HG03280 (cell line): ENCODE data around the gene STAG2.
"Not testable (repeated sequence)": the region's sequence is repeated elsewhere in the genome, so short reads cannot be mapped to it uniquely, and the experiment has no call there.

Source experiments
- ATAC-seq: cut with Tn5 transposase; IDR thresholded peaks from one replicate; pipeline ENCODE4 v1.9.1; 2021; ENCODE audit warnings: mild to moderate bottlenecking, moderate library complexity; ENCODE audit not compliant: unreplicated experiment

STAG2 gene

GRCh38 chrX:124030520-124030919 lies 69.0 kb downstream of the STAG2 start:
- peak; percentile 88 for ATAC-seq

DNA sequence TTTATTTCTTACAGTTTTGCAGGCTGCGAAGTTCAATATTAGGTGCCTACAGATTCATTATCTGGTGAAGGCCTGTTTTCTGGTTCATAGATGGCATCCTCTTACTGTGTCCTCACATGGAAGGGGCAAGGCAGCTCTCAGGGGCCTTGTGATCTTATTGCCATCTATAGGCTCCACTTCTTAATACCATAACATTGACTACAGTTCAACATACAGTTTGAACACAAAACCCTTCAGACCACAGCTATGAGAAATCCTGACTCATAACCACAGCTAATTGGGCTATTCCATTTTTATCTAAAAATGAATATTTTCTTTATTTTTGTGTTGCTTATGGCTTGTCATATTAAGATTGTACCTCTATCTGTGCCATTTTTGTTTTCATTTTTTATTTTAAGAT lies 72.3 kb downstream of the STAG2 start:
- ATAC-seq = no peak

DNA sequence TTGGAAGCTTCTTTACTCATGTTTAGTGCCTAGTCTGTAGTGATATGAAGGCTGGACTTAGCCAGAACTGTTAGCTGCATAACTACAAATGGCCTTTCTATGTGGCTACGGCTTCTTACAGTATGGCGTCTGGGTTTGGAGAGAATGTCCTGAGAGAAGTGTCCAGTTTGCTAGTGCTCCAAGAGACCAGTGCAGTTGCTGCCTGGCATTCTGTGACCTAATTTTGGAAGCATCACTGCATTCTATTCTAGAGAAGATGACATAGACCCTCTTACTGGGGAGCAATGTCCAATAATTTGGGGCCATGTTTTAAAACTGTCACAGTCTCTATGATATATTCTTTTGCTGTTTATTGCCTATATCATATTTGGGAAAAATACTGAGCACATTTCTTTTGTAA lies 74.2 kb downstream of the STAG2 start:
- ATAC-seq = no peak

DNA sequence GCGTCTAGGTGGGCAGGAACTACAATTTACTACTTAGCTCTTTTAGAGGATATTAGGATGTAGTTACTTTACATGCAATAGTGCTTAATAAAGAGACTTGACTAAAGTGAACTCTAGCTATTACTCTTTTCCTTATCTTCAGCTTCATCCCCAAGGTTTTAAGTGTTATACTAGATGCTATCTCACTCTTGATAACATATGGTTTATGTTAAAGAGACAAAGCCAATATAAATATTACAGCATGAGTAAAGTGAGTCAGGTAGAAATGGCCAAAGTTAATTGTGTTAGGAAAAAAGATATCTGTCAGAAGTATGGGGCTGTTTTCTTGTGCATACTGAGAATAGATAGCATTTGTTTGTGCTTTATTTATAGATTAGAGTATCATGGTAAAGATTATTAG lies 80.5 kb downstream of the STAG2 start:
- ATAC-seq = no peak

- no peak for ATAC-seq
Measured at GRCh38 chrX:124045109-124045508, 83.6 kb downstream of the STAG2 start.

DNA sequence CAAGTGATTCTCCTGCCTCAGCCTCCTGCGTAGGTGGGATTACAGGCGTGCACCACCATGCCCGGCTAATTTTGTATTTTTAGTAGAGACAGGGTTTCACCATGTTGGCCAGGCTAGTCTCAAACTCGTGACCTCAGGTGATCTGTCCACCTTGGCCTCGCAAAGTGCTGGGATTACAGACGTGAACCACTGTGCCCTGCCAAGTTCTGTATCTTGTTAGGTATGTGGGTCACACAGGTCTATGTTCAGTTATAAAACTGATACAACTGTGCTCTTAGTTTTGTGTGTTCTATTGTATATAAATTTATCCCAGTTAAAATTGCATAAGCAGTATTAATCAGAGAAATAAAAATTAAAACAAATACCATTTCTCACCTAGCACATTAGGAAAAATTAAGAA lies 122.9 kb downstream of the STAG2 start:
- ATAC-seq = not testable (repeated sequence)

- ATAC-seq = no peak
Measured at GRCh38 chrX:124085063-124085462, 123.6 kb downstream of the STAG2 start.

DNA sequence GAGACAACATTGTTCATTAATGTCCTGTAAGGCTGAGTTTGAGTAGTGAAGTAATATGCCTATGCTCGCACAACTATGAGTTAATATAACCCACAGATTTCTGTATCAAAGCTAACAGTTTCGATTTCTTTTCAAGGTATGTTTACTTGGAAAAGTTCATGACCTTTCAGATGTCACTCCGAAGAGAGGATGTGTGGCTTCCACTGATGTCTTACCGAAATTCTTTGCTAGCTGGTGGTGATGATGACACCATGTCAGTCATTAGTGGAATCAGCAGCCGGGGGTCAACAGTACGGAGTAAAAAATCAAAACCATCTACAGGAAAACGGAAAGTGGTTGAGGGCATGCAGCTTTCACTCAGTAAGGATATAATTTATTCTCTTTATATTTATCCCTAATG lies 124.9 kb downstream of the STAG2 start:
- ATAC-seq = no peak

- no peak for ATAC-seq
Measured at GRCh38 chrX:124087000-124087746, 125.7 kb downstream of the STAG2 start.

- no peak for ATAC-seq
Measured at GRCh38 chrX:124093222-124093621, 131.7 kb downstream of the STAG2 start.

DNA sequence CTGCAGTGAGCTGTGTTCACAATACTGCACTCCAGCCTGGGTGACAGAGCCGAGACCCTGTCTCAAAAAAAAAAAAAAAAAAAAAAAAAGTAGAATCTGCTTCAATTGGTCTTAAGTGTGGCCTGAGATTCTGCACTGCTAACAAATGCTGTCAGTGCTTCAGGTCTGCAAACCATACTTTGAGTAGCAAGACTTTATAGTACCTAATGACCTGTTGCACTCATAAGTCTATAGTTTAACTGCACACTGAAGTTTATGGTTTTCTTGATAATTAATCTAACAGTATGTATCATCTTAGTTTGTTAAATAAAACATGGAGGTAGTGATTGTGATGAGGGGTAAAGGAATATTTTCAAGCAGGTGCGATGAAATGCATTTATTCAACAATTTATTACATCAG lies 135.6 kb downstream of the STAG2 start:
- no peak for ATAC-seq

- no peak for ATAC-seq
Measured at GRCh38 chrX:124098089-124098488, 136.6 kb downstream of the STAG2 start.

DNA sequence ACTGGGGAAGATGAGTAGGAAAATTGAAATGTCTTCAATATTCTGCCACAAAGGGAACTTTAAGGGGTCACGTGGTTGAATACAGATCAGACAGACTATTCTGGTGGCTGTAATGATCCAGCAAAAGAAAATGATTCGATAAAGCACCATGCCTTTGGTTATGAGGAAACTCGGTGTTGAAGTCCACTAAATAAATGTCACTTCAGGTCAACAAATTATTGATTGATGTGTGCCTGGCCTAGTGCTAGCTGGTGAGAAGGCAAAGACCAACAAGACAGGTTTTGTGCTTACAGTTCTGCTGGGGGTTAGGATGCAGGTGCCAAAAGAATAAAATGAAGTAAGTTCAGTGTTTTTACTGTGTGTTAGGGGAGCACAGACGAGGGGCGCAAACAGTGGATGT lies 142.5 kb downstream of the STAG2 start:
- ATAC-seq = no peak

- ATAC-seq = not testable (repeated sequence)
Measured at GRCh38 chrX:124104512-124104911, 143.0 kb downstream of the STAG2 start.

GRCh38 chrX:124113621-124114600 lies 152.4 kb downstream of the STAG2 start:
- no peak for ATAC-seq

GRCh38 chrX:124117325-124117724 lies 155.8 kb downstream of the STAG2 start:
- no peak for ATAC-seq

DNA sequence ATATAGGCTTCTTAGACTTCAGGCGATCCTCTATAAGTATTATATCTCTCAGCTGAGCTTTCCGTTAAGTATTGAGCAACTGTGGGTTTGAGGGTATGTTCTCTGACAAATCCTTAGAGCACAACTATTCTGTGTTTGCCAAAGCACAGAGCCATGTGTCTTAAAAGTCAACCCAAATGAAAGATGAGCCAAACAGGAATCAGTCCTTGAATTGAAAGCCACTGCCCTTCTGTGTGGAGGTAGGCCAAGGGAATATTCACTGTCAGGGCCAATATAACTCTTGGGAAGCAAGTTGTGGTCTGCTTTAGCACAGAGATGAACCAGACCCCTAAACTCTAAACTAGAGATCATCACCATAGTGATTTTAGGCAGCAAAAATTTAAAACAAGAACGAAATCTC lies 164.0 kb downstream of the STAG2 start:
- ATAC-seq = no peak

- no peak for ATAC-seq
Measured at GRCh38 chrX:124127496-124127895, 166.0 kb downstream of the STAG2 start.

GRCh38 chrX:124132437-124132836 lies 170.9 kb downstream of the STAG2 start:
- ATAC-seq = not testable (repeated sequence)

DNA sequence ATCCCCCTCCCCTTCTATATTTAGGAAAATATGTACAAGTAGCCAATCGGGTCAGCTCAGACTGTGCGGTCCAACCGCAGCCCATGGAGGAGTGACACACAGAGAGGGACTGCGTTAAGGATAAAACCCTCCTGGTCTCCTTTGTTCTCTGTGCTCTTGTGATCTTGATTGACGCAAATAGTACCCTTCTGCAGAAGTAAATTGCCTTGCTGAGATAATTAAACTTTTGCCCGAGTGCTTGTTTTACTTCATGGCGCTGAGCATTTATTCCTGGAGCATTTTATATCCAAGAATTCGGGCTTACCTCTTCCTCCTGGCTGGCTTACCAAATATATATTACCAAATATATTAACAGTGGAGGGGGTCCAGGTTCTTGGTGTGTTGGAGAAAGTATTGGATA lies 184.2 kb downstream of the STAG2 start:
- no peak for ATAC-seq

DNA sequence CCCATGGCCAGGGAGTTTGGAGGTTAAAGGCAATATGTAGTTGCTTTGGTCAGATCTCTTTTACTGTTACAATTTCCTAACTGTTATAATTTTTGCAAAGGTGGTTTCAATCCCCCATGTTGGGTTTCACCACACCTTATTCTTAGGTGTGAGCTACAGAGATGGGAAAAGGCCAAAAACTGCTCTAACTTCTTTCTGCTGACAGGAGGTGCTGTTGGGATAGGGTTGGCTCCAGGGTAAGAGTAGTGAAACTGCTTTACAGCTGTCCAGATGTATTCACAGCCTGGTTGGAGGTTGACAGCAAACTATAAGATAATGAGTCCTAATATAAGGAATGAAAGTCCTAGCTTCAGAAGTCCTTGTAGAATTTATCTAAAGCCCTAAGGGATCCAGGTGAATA lies 189.7 kb downstream of the STAG2 start:
- no peak for ATAC-seq
